HL-60/S4 treated with retinoic acid at 250 ng/mL for 4 days and 3 days (cell line): Measurements from ENCODE around the gene TBC1D22A.
"Not testable (repeated sequence)": the region's sequence is repeated elsewhere in the genome, so short reads cannot be mapped to it uniquely, and the experiment has no call there.

Experiments used
- in situ Hi-C: fragments of 300-500 bp; cut with MboI; formaldehyde crosslinking; loops from 2 replicates; pipeline ENCODE4 v1.7.0; 2022; ENCODE audit warnings: low sequenced_read_pairs

The TBC1D22A gene

GRCh38 chr22:46978668-46979067, 216.2 kb downstream of the TBC1D22A start:
- in situ Hi-C loops: not testable (repeated sequence)

- in situ Hi-C loops: no loop called here
Observed at GRCh38 chr22:46979506-46979905, 217.1 kb downstream of the TBC1D22A start.

GRCh38 chr22:46980392-46980791, 217.9 kb downstream of the TBC1D22A start:
- in situ Hi-C loops: no loop called here

GRCh38 chr22:46982635-46983034, 220.2 kb downstream of the TBC1D22A start:
- in situ Hi-C loops: no loop called here

GRCh38 chr22:46983046-46983445, 220.6 kb downstream of the TBC1D22A start:
- in situ Hi-C loops: no loop called here

- in situ Hi-C loops: no loop called here
Observed at GRCh38 chr22:46984751-46985506, 222.5 kb downstream of the TBC1D22A start.

DNA sequence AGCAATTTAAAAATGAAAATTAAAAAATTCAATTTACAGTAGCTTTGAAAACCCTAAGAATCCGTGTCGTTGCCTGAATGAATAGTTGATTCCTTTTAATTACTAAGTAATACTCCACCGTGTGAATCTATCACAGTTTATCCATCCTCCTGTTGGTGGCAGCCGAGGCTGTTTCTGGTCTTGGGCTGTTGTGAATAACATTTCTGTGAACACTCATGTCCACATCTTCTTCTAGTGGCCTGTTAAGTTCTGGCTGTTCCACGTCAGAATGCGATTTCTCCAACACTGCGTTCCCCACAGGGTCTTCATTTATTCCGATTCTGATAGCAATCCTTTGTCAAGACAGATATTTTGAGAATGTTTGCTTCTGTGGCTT, 223.0 kb downstream of the TBC1D22A start:
- in situ Hi-C loops: no loop called here

DNA sequence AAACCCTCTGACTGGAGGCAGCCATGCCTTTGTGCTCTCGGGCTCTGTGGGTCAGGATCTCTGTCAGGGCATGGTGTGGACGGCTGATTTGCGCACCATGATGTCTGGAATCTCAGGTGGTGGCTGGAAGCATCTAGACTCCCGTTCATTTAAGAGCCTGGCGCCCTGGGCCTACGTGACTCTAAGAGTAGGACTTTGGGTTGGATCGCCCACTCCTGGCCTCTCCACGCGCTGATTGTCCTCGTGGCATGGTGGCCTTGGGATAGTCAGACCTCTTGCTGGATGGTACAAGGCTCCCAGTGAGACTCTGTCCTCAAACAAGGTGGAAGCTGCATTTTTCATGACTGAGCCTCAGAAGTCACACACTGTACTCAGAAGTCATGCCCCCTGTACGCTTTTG, 224.3 kb downstream of the TBC1D22A start:
- in situ Hi-C loops: no loop called here

DNA sequence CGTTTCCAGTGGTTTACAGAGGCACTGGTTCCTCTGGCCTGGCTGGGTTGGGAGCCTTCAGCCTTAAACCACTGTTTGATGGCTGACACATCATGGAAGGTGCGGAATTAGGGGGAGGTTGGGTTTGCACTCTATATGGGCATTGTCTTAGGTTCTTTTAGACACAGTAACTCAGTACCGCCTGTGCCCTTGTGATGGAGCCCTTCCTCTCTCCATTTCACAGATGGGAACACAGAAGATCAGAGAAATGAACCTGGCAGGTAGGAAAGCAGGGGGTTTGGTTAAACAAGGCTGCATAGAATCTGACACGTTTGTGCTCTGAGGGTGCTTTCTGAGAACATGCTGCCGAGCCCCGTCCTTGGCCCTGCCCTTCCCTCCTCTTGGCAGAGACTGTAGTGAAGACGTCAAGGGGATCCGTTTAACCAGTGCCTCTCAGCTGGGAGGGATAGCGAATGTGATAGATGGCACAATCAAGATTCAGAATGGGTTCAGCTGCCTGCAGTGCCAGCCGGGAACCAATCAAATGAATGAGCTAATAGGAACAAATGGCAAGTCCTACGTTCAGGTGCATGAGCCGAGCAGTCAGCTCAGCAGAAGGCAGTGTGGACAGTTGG, 228.6 kb downstream of the TBC1D22A start:
- in situ Hi-C loops: no loop called here

DNA sequence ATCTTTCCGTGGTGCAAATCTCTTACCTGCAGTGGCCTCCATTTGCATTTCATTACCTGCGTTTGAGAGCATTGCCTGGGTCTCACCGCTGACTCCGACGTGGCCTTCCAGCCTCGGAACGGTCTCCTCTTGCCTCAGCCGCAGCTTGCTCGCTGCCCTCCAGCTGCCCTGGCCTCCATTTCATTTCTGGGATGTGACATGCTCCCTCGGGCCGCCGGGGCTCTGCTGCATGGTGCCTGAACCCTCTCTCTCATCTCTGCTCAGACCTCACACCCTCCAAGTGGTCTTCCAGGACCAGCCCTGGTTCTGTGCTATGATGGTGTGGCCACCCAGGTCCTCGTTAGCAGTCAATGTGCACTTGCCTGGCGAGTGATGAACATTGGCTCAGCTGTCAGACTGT, 229.2 kb downstream of the TBC1D22A start:
- in situ Hi-C loops: no loop called here

DNA sequence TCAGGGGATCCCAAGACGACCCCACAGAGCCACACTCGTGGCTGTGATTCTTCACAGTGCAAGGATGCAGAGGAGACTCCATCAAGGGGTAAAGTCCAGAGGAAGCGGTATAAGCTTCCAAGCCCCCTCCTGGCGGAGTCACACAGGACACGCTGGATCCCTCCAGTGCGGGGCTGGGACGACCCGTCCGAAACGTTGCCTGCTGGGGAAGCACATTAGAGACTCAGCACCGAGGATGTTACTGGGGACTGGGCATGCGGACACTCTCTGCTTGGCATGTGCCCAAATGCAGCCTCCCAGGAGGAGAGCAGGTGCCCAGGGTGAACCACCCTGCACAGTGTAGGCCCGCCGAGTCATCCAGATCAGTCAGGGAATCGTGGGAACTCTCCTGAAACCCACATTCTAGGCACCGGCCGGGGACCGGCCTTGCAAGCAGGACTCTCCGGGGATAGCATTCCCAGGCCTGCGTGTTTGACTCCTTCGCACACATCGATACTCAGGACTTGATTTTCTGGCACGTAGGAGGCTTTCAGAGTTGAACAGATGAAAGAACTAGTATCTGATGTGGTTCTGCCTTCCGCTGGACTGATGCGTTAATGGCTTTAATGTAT, 229.8 kb downstream of the TBC1D22A start:
- in situ Hi-C loops: no loop called here

DNA sequence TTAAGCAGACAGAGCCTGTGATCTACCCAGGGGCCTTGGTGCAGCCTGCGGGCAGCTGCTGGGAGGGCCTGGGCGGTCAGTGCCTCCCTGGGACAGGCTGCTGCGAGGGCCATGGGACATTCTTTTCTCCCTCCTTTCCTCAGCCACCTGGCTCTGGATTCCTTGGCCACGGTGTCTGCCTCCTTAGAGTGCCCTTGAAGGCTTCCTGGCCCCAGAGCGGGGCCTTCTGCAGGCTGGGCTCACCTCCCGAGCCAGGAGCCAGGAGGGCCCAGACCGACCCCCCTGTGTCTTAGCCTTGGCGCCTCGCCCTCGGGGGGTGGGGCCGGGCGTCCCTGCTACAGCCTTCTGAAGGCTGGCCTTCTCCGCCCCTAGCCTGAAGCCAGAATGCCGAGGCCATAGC, 231.2 kb downstream of the TBC1D22A start:
- in situ Hi-C loops: no loop called here

GRCh38 chr22:46994265-46994664, 231.8 kb downstream of the TBC1D22A start:
- in situ Hi-C loops: no loop called here

DNA sequence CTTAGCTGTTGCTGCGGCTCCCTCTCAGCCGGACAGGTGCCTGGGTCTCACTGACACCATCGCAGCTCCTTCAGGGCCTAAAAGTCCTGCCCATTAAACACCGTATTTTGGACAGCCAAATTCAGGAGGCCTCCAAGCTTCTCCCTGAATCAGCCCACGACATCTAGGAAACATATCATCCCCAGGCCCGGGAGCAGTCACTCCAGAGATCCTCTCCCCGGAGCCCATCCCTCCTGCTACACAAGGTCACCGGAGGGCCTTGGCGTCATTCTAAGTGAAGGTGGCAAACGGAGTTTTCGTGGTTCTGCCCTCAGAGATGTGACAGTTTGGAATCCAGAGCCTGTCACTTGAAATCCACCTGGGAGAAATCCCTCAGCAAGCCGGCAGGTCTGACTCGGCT, 232.5 kb downstream of the TBC1D22A start:
- in situ Hi-C loops: no loop called here

DNA sequence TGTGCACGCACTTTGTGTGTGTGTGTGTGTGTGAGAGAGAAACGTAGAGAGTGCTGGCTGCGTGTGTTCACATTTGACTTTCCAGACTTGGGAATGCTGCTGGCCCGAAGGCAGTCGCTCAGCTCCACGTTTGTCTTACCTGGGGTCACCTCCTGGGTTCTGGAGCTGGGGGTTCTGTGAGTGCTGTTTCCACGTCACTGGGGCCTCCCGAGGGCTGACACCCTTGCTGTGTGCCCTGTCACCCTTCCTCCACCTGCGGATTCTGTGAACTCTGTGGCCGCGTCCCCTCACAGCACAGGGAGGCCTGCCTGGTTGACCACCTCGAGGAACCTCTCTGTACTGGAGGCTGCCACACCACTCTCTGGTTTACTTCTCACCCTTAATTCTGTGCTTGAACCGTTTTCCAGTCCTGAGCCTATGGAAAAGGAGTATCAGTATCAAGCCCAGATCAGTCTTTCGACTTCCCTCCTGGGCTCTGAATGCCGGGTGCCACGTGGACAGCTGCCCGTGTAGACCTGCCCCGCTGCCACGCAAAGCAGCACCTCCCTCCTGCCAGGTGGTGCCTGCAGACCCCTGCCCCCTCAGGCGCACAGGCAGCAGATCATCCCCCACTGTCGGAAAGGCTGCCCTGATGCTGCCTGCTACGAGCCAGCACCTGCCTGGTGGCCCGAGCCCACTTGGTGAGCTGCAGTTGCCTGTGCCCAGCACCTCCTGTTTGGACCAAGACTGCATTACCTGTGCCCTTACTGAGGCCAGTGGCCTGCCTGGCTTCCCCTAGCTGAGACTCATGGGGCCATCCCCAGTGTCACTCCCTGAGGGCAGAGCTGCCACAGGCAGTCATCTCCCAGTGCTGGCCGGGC, 233.3 kb downstream of the TBC1D22A start:
- in situ Hi-C loops: no loop called here

DNA sequence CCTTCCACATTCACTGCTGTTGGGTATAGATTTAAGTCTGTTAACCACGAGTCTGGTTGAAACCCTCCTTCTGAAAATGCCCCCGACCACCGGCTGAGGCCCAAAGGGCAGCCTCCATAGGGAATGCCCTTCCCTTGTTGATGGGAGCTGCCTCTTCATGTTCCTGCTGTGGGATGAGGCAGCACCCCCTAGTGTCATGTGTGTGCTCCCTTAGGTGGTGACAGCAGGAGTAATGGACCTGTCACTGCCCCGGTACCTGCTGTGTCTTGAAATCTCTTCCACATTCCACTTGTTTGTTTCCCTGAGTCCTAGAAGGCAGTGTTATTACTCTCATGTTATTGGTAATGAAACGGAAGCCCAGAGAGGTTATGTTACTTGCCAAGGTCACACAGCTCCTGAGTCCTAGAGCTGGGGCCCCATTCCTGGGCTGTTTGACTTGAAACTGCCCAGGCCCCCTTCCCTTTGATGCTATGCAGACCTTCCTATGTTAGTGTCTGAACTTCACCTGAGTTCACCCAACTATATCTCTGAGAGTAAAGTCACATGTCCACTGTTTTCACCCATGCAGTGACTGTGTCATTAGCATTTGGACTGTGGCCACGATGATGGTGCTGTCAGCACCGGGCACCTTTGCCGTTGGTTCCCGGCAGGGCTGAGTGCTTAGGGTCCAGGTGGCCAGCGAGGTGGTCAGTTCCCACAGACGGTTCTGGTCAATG, 234.3 kb downstream of the TBC1D22A start:
- in situ Hi-C loops: no loop called here

- in situ Hi-C loops: no loop called here
Observed at GRCh38 chr22:46997311-46997970, 235.0 kb downstream of the TBC1D22A start.

GRCh38 chr22:46998331-46998730, 235.9 kb downstream of the TBC1D22A start:
- in situ Hi-C loops: no loop called here

- in situ Hi-C loops: no loop called here
Observed at GRCh38 chr22:47000256-47000655, 237.8 kb downstream of the TBC1D22A start.

DNA sequence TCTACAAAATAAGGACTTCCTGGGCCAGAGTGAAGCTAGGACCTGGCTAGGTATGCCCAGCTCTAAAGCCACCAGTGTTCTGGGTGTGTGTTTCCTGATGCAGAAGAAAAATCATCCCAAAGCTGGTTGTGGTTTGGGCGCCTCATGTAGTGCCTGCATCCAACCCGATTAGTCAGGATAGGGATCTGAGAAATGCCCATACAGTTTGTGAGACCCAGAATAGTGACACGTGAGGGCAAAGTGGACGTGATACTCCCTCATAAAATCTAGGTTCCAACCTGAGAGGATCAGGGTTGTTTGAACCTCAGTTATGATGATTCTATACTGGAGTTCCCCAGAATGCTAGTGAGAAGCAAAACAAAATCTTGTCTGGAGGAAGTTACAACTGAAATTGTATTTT, 238.4 kb downstream of the TBC1D22A start:
- in situ Hi-C loops: no loop called here
